H1 (cell line): ENCODE results near the gene MYO9B. TPM values are rescaled to one million over a fixed set of nuclear protein-coding genes. Genes with fewer than 3 reads are reported as not detected.
A peak's percentile ranks its signal among the peaks of the same experiment; 100 is the strongest.

ENCODE experiments used
- CTCF ChIA-PET: fragments of 300-600 bp; sonication (Branson Sonifier 250); formaldehyde crosslinking; loops from one replicate; lab custom pipeline; 2021; ENCODE audit not compliant: partially characterized antibody; lab: Charles Lee
- POLR2A ChIA-PET: fragments of 300-600 bp; sonication (Branson Sonifier 250); formaldehyde crosslinking; loops from one replicate; lab custom pipeline; 2021; ENCODE audit warnings: inconsistent platforms; ENCODE audit not compliant: partially characterized antibody; lab: Charles Lee
- DNase-seq, 2 experiments: peaks; one replicate each; pipeline versions ENCODE4 v3.0.0 to v3.0.0-alpha.2; 2010 to 2022; ENCODE audit warnings: low spot score in 2 of 2, low read depth in 1 of 2, mixed read lengths in 1 of 2
- FAIRE-seq: peaks from 2 replicates; lab custom pipeline; 2011; peaks lifted over from hg19 to GRCh38; lab: Jason Lieb, UNC
- H2AFZ ChIP-seq: 2 replicates; pipeline ENCODE4 v1.8.1; 2012; ENCODE audit warnings: low read length, inconsistent platforms
- H2AK5ac ChIP-seq: 2 replicates; pipeline ENCODE4 v1.6.1; 2013; ENCODE audit warnings: low read depth, low read length
- H2BK120ac ChIP-seq: replicated peaks from 2 replicates; pipeline ENCODE3; 2013; ENCODE audit warnings: low read depth, low read length, inconsistent platforms
- H2BK12ac ChIP-seq: 2 replicates; pipeline ENCODE4 v1.6.1; 2013; ENCODE audit warnings: low read depth, low read length
- H2BK15ac ChIP-seq: 2 replicates; pipeline ENCODE4 v1.6.1; 2013; ENCODE audit warnings: low read length
- H2BK20ac ChIP-seq: 2 replicates; pipeline ENCODE4 v1.6.1; 2013; ENCODE audit warnings: low read length
- H2BK5ac ChIP-seq: 2 replicates; pipeline ENCODE4 v1.6.1; 2013; ENCODE audit warnings: low read depth, low read length
- H3K14ac ChIP-seq: 2 replicates; pipeline ENCODE4 v1.6.1; 2013; ENCODE audit warnings: inconsistent platforms; ENCODE audit not compliant: insufficient read length
- H3K18ac ChIP-seq: 2 replicates; pipeline ENCODE4 v1.6.1; 2013; ENCODE audit warnings: low read length; ENCODE audit errors: extremely low read depth
- H3K23ac ChIP-seq: 2 replicates; pipeline ENCODE4 v1.6.1; 2013; ENCODE audit warnings: inconsistent platforms; ENCODE audit not compliant: insufficient read length
- H3K23me2 ChIP-seq: 2 replicates; pipeline ENCODE4 v1.6.1; 2013; ENCODE audit warnings: low read depth, low read length
- H3K27ac ChIP-seq: 2 replicates; pipeline ENCODE4 v1.6.1; 2011; ENCODE audit warnings: low read depth, low read length, inconsistent platforms
- H3K27me3 ChIP-seq, 4 experiments: replicated peaks in 1 of 4; 1 replicate in 1 of 4; 2 replicates in 3 of 4; pipeline versions ENCODE4 v1.6.1 to v1.8.1; 2011 to 2013; ENCODE audit warnings: low read length in 3 of 4, mild to moderate bottlenecking in 3 of 4, inconsistent platforms in 2 of 4, mixed read lengths in 2 of 4, moderate library complexity in 1 of 4; ENCODE audit not compliant: control insufficient read depth in 3 of 4, insufficient read depth in 3 of 4; ENCODE audit errors: extremely low read depth in 1 of 4
- H3K36me3 ChIP-seq, 4 experiments: 2 replicates each; pipeline versions ENCODE4 v1.6.1 to v1.8.1; 2011 to 2013; ENCODE audit warnings: mild to moderate bottlenecking in 4 of 4, low read length in 3 of 4, moderate library complexity in 2 of 4, control low read depth in 1 of 4, inconsistent platforms in 1 of 4; ENCODE audit not compliant: insufficient read depth in 4 of 4, control insufficient read depth in 2 of 4
- H3K4ac ChIP-seq: replicated peaks from 2 replicates; pipeline ENCODE3; 2013; ENCODE audit warnings: low read length, low read depth, mixed read lengths, inconsistent platforms; ENCODE audit not compliant: insufficient read length
- H3K4me1 ChIP-seq, 4 experiments: replicated peaks in 1 of 4; 1 replicate in 1 of 4; 2 replicates in 3 of 4; pipeline versions ENCODE4 v1.6.1 to v1.8.1; 2011 to 2013; ENCODE audit warnings: low read length in 3 of 4, inconsistent platforms in 2 of 4, mixed read lengths in 1 of 4; ENCODE audit not compliant: insufficient read depth in 4 of 4, control insufficient read depth in 3 of 4
- H3K4me2 ChIP-seq, 2 experiments: 2 replicates each; pipeline versions ENCODE4 v1.6.1 to v1.8.1; 2011 to 2013; ENCODE audit warnings: low read depth in 2 of 2, low read length in 2 of 2, control low read depth in 1 of 2, inconsistent platforms in 1 of 2, mild to moderate bottlenecking in 1 of 2; ENCODE audit not compliant: insufficient read depth in 1 of 2
- H3K4me3 ChIP-seq, 4 experiments: fragments of 200-600, 300-600 bp in 1 of 4; sonication (generic), shearing (Covaris generic), sonication (Bioruptor Twin) in 1 of 4; 2 replicates each; pipeline versions ENCODE4 v1.5.1 to v1.8.1; 2011 to 2016; ENCODE audit warnings: low read length in 4 of 4, low read depth in 3 of 4, control low read depth in 2 of 4, inconsistent platforms in 2 of 4, mild to moderate bottlenecking in 2 of 4, mixed read lengths in 1 of 4, moderate library complexity in 1 of 4; ENCODE audit not compliant: insufficient read depth in 2 of 4; ENCODE audit errors: extremely low read depth in 1 of 4
- H3K56ac ChIP-seq: replicated peaks from 2 replicates; pipeline ENCODE3; 2013; ENCODE audit warnings: low read depth, mild to moderate bottlenecking, mixed read lengths, low read length, inconsistent platforms; ENCODE audit not compliant: insufficient read length
- H3K79me1 ChIP-seq: 2 replicates; pipeline ENCODE4 v1.6.1; 2013; ENCODE audit warnings: low read depth, low read length, control low read depth
- H3K79me2 ChIP-seq, 2 experiments: 2 replicates each; pipeline versions ENCODE4 v1.6.1 to v1.8.1; 2012 to 2013; ENCODE audit warnings: low read length in 2 of 2, mild to moderate bottlenecking in 2 of 2, inconsistent platforms in 1 of 2; ENCODE audit not compliant: insufficient read depth in 2 of 2, control insufficient read depth in 1 of 2
- H3K9ac ChIP-seq, 4 experiments: replicated peaks in 1 of 4; 1 replicate in 1 of 4; 2 replicates in 3 of 4; pipeline versions ENCODE4 v1.6.1 to v1.8.1; 2011 to 2013; ENCODE audit warnings: low read depth in 3 of 4, low read length in 3 of 4, control low read depth in 2 of 4, mild to moderate bottlenecking in 2 of 4, moderate library complexity in 2 of 4, inconsistent platforms in 1 of 4; ENCODE audit errors: extremely low read depth in 1 of 4
- H3K9me3 ChIP-seq, 2 experiments: 2 replicates each; pipeline versions ENCODE4 v1.6.1 to v1.8.1; 2012 to 2013; ENCODE audit warnings: mild to moderate bottlenecking in 2 of 2, moderate library complexity in 2 of 2, control low read depth in 1 of 2, inconsistent platforms in 1 of 2, low read depth in 1 of 2, low read length in 1 of 2, mixed read lengths in 1 of 2; ENCODE audit not compliant: insufficient read depth in 2 of 2
- H4K20me1 ChIP-seq, 2 experiments: replicated peaks in 1 of 2; 2 replicates each; pipeline versions ENCODE3 to v1.8.1; 2011 to 2013; ENCODE audit warnings: inconsistent platforms in 2 of 2, low read length in 2 of 2, mild to moderate bottlenecking in 1 of 2; ENCODE audit not compliant: insufficient read depth in 2 of 2, control insufficient read depth in 1 of 2
- H4K5ac ChIP-seq: 2 replicates; pipeline ENCODE4 v1.6.1; 2013; ENCODE audit warnings: low read length, low read depth, mixed read lengths, inconsistent platforms; ENCODE audit not compliant: insufficient read length
- H4K8ac ChIP-seq: 2 replicates; pipeline ENCODE4 v1.8.0; 2013; ENCODE audit warnings: mild to moderate bottlenecking, moderate library complexity, low read length, inconsistent platforms; ENCODE audit not compliant: insufficient read depth; ENCODE audit errors: extremely low read depth
- H4K91ac ChIP-seq: replicated peaks from 2 replicates; pipeline ENCODE3; 2013; ENCODE audit warnings: low read length, mixed read lengths, inconsistent platforms; ENCODE audit not compliant: insufficient read length
- CBX8 ChIP-seq: fragments of 300-800, 300-1000 bp; sonication (generic); IDR thresholded peaks from 2 replicates; pipeline ENCODE4 v1.7.1; 2016; ENCODE audit warnings: low read depth, low read length, borderline replicate concordance
- POLR2A ChIP-seq, 2 experiments: IDR thresholded peaks; 1 replicate in 1 of 2; 2 replicates in 1 of 2; pipeline ENCODE4 v1.6.1; 2011; ENCODE audit warnings: low read depth in 2 of 2, low read length in 2 of 2, mild to moderate bottlenecking in 2 of 2; ENCODE audit errors: control extremely low read depth in 1 of 2
- WGBS, 2 experiments: shearing (Covaris generic) in 1 of 2; methylation state at CpG; one replicate each; pipeline versions ENCODE4 v1.1.6 to v1.1.7; 2013 to 2015; ENCODE audit warnings: low lambda C conversion rate in 2 of 2, mixed read lengths in 2 of 2, inconsistent platforms in 1 of 2, low coverage in 1 of 2, missing lambda C conversion rate in 1 of 2; ENCODE audit not compliant: insufficient replicate concordance in 2 of 2, insufficient coverage in 1 of 2, insufficient read length in 1 of 2; ENCODE audit errors: extremely low coverage in 1 of 2, missing lambda C conversion rate in 1 of 2; 5-methylcytosine and 5-hydroxymethylcytosine counted together
- polyA plus RNA-seq, 7 experiments: library from polyadenylated mRNA; depleted of rRNA in 3 of 7; stranded (reverse) in 5 of 7; unstranded in 2 of 7; fragments of >200 nt in 5 of 7; fragments of 200-250 nt in 2 of 7; gene quantifications; 1 replicate in 5 of 7; 2 replicates in 1 of 7; 4 replicates in 1 of 7; pipeline versions ENCODE4 v1.2.1 to v1.2.3, GENCODE V29; 2011 to 2013; ENCODE audit warnings: missing spikeins in 2 of 7, mixed read lengths in 2 of 7
- total RNA-seq: library from RNA; stranded (reverse); fragmentation: NEBNext Ultra II Directional; extraction: Animal tissue kit (Norgen Biotek cat#: 25700); gene quantifications from 2 replicates; pipeline ENCODE4 v1.2.1, GENCODE V29; 2021

The MYO9B gene
- total and polyA plus RNA-seq, 2 of the 8 experiments (the other 6 are each of a cell fraction or from before 2014, with no cell fraction given): 27.6 to 77.1 TPM

DNA sequence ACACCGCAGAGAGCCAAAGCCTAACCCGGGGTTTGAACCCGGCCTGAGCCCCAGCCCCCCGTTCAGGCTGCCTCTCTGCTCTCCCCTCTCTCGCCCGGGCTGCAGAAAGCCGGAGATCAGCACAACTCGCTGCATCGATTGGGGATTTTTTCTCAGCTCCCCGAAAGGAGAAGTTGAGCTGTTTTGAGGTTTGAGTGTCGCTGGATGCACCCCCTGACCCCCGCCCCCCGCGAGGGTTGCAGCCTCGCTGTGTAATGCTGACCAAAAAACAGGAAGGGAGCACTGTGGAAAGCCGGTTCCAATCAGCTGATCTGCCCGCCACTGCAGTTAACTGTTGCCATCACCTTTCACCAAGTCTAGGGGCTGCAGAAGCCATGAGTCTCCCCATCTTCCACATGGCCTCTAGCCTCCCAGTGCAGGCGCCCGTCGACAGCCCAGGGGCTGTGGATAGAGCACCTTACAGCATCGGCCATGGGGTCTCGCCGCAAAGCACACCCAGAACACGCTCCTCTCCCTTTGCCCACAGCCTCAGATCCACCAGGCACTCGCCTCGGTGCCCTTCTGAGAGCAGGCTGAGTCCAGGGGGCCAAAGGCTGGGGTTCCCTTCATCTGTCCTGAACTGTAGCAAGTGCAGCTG is 34.5 kb downstream of the MYO9B start:
- H3K9me3 ChIP-seq: no peaks in the 10 kb centered on the region
- no peak overlapping the region for H3K4ac ChIP-seq
- no peak overlapping the region for H2BK120ac ChIP-seq
- no peak overlapping the region for H2BK15ac ChIP-seq
- H2BK5ac ChIP-seq: no peak overlapping the region
- H3K18ac ChIP-seq: no peak overlapping the region
- 90% methylated on average over 24 of the region's 26 CpGs; no CpG with 5 or more reads in 1 of the 2 experiments for WGBS, 2 experiments
- H2AK5ac ChIP-seq: no peak overlapping the region
- POLR2A ChIA-PET: interaction anchor here (0.7 to 1.0 kb wide), 2 partner anchors 19 to 179 kb away, joined by 3 read pairs; no protein-coding TSS in a partner anchor
- no peak overlapping the region for H3K4me3 ChIP-seq
- H3K79me1 ChIP-seq: peaks cover 2% of the 10 kb centered on the region; the same call in 1 of the 2 replicates
- TF ChIP-seq POLR2A (IDR thresholded peaks at IDR 0.05; ENCODE audit: control extremely low read depth in 1 of 2, low read depth in 2 of 2, low read length in 2 of 2) (no peak), CBX8 (no peak)
- no peaks in the 10 kb centered on the region for H3K36me3 ChIP-seq
- no peak overlapping the region for H3K4me2 ChIP-seq
- FAIRE-seq: no peak
- DNase-seq: no peak
- H2BK20ac ChIP-seq: no peak overlapping the region
- H4K5ac ChIP-seq: no peak overlapping the region
- H3K23me2 ChIP-seq: peaks cover 2% of the 10 kb centered on the region; the same call in 1 of the 2 replicates
- H3K27me3 ChIP-seq: no peaks in the 10 kb centered on the region
- H3K4me1 ChIP-seq: peaks cover 5 to 16% (median 13%) of the 10 kb centered on the region in 4 experiments
- no peak overlapping the region for H3K27ac ChIP-seq
- CTCF ChIA-PET: interaction anchor here (0.5 to 1.6 kb wide), 4 partner anchors 11 to 527 kb away, joined by 3 to 6 read pairs (median 4); no protein-coding TSS in a partner anchor
- H3K79me2 ChIP-seq: no peaks in the 10 kb centered on the region
- H4K20me1 ChIP-seq: peaks cover 8 to 15% of the 10 kb centered on the region in 2 experiments
- H2AFZ ChIP-seq: no peak overlapping the region
- H3K23ac ChIP-seq: no peak overlapping the region
- no peak overlapping the region for H3K56ac ChIP-seq
- no peak overlapping the region for H3K14ac ChIP-seq
- H4K8ac ChIP-seq: peak overlapping the region; percentile 45; the same call in 1 of the 2 replicates
- H3K9ac ChIP-seq: no peak overlapping the region; a peak in 1 of 7 replicates
- no peak overlapping the region for H4K91ac ChIP-seq
- no peak overlapping the region for H2BK12ac ChIP-seq
